ENCODE data around the gene YAP1.
"Not testable (repeated sequence)": the region's sequence is repeated elsewhere in the genome, so short reads cannot be mapped to it uniquely, and the experiment has no call there.

The YAP1 gene

GRCh38 chr11:102263379-102264003 lies 153.2 kb downstream of the YAP1 start:
- DNase-seq (ENCODE audit: low spot score): no peak
- in situ Hi-C loops (cut with MboI; ENCODE audit: low pct_unique_long_range_greater_than_20kb, low sequenced_read_pairs, unreplicated experiment): no loop called here
- TF ChIP-seq CTCF (IDR thresholded peaks at IDR 0.05; ENCODE audit: extremely low read depth, insufficient read depth, missing control alignments): no peak

GRCh38 chr11:102264704-102265103 lies 154.5 kb downstream of the YAP1 start:
- DNase-seq (ENCODE audit: low spot score); in situ Hi-C loops (cut with MboI; ENCODE audit: low pct_unique_long_range_greater_than_20kb, low sequenced_read_pairs, unreplicated experiment): not testable (repeated sequence)

GRCh38 chr11:102266099-102266498 lies 155.9 kb downstream of the YAP1 start:
- in situ Hi-C loops (cut with MboI; ENCODE audit: low pct_unique_long_range_greater_than_20kb, low sequenced_read_pairs, unreplicated experiment): no loop called here
- no peak for DNase-seq (ENCODE audit: low spot score)
- TF ChIP-seq CTCF (IDR thresholded peaks at IDR 0.05; ENCODE audit: extremely low read depth, insufficient read depth, missing control alignments): no peak

- in situ Hi-C loops (cut with MboI; ENCODE audit: low pct_unique_long_range_greater_than_20kb, low sequenced_read_pairs, unreplicated experiment): no loop called here
- DNase-seq (ENCODE audit: low spot score): no peak
- no peak for TF ChIP-seq CTCF (IDR thresholded peaks at IDR 0.05; ENCODE audit: extremely low read depth, insufficient read depth, missing control alignments)
These were observed 157.4 kb downstream of the YAP1 start for GRCh38 chr11:102267609-102268008.

GRCh38 chr11:102268083-102268984 lies 158.1 kb downstream of the YAP1 start:
- in situ Hi-C loops (cut with MboI; ENCODE audit: low pct_unique_long_range_greater_than_20kb, low sequenced_read_pairs, unreplicated experiment): no loop called here
- peak; percentile 35 for TF ChIP-seq CTCF (IDR thresholded peaks at IDR 0.05; ENCODE audit: extremely low read depth, insufficient read depth, missing control alignments)
- DNase-seq (ENCODE audit: low spot score): peak; percentile 82

GRCh38 chr11:102268985-102269470 lies 158.8 kb downstream of the YAP1 start:
- in situ Hi-C loops (cut with MboI; ENCODE audit: low pct_unique_long_range_greater_than_20kb, low sequenced_read_pairs, unreplicated experiment): no loop called here
- DNase-seq (ENCODE audit: low spot score): no peak
- TF ChIP-seq CTCF (IDR thresholded peaks at IDR 0.05; ENCODE audit: extremely low read depth, insufficient read depth, missing control alignments): no peak

- no peak for DNase-seq (ENCODE audit: low spot score)
- TF ChIP-seq CTCF (IDR thresholded peaks at IDR 0.05; ENCODE audit: extremely low read depth, insufficient read depth, missing control alignments): no peak
- in situ Hi-C loops (cut with MboI; ENCODE audit: low pct_unique_long_range_greater_than_20kb, low sequenced_read_pairs, unreplicated experiment): no loop called here
These were observed 159.7 kb downstream of the YAP1 start for GRCh38 chr11:102269927-102270326.

Measured in GM13977 (cell line).